GM12892 (cell line): ENCODE results near the gene WDR35.
A peak's percentile ranks its signal among the peaks of the same experiment; 100 is the strongest.

Source experiments
- POLR2A ChIP-seq: IDR thresholded peaks from 2 replicates; pipeline ENCODE4 v1.6.1; 2011; ENCODE audit warnings: low read depth, low read length, control low read depth
- POLR2AphosphoS5 ChIP-seq: IDR thresholded peaks from 2 replicates; pipeline ENCODE4 v1.6.1; 2011; ENCODE audit warnings: low read depth, low read length, control low read depth
- TAF1 ChIP-seq: IDR thresholded peaks from 2 replicates; pipeline ENCODE4 v1.6.1; 2011; ENCODE audit warnings: low read depth, mild to moderate bottlenecking, control low read depth, low read length, borderline replicate concordance

DNA sequence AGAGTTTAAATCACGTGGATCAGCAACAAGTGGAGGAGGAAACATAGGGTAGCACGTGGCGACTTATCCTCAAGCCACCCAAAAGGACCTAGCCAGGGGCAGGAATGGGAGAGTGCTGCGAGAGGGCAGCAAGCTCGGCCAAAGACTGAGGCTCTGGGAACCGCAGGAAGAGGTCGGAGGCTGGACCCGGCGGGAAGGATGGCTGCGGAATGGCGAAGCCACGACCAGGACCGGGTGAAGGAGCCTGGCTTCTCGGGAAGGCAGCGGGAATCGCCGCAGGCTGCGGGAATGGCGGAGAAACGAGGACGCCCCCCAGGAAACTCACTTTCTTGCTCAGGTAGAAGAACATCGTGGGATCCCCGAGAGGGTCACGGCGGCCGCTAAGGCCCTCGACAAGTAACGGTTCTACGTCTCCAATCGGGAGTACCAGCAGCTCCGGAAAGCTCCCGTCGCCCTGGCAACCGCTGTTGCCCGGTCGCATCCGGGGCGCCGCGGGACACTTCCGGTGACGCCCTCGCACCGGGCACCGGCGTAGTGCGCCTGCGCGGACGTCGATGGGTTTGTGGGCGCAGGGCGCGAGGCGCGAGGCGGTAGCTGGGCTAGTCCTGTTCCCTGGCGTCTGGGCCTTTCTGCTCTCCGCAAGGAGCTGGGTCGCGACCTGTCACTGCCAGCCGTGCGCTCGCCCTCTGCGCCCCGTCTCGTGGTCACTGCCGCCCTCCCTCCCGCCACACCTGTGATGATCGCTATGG is at the start of gene WDR35:
- TF ChIP-seq POLR2A: peak; percentile 73; the same call in 1 of the 2 replicates
- TF ChIP-seq POLR2AphosphoS5: peak; percentile 55; the same call in 1 of the 2 replicates
- TF ChIP-seq TAF1: no peak
